SKM-1 treated with dmso at 0.1 percent for 144 hours (cell line): Measurements from ENCODE around the gene RNF144A.
A peak's percentile ranks its signal among the peaks of the same experiment; 100 is the strongest.

ENCODE experiments used
- DNase-seq: peaks from one replicate; lab custom pipeline; 2025; ENCODE audit not compliant: unreplicated experiment; lab: John Stamatoyannopoulos, UW

The RNF144A gene

GRCh38 chr2:6906165-6906741 lies 11.0 kb upstream of the RNF144A start:
- DNase-seq, result no peak

- no peak for DNase-seq
These were observed 8.9 kb upstream of the RNF144A start for GRCh38 chr2:6908291-6908690.

- peak; percentile 70 for DNase-seq
These were observed 7.5 kb upstream of the RNF144A start for GRCh38 chr2:6909431-6910385.

- DNase-seq, result no peak
These were observed 5.5 kb upstream of the RNF144A start for GRCh38 chr2:6911721-6912120.

GRCh38 chr2:6913415-6914157 lies 3.6 kb upstream of the RNF144A start:
- no peak for DNase-seq

GRCh38 chr2:6914828-6915227 lies 2.4 kb upstream of the RNF144A start:
- DNase-seq, result no peak

GRCh38 chr2:6915399-6915798 lies 1.8 kb upstream of the RNF144A start:
- no peak for DNase-seq

- no peak for DNase-seq
These were observed 988 bp upstream of the RNF144A start for GRCh38 chr2:6916224-6916623.

- DNase-seq, result no peak
These were observed 509 bp upstream of the RNF144A start for GRCh38 chr2:6916736-6917070.

- DNase-seq, result no peak
These were observed 679 bp downstream of the RNF144A start for GRCh38 chr2:6917761-6918421.

GRCh38 chr2:6919901-6920742 lies 2.9 kb downstream of the RNF144A start:
- DNase-seq, result no peak

- DNase-seq, result no peak
These were observed 3.5 kb downstream of the RNF144A start for GRCh38 chr2:6920743-6921064.

GRCh38 chr2:6921321-6921922 lies 4.2 kb downstream of the RNF144A start:
- no peak for DNase-seq

- DNase-seq, result no peak
These were observed 5.0 kb downstream of the RNF144A start for GRCh38 chr2:6922201-6922656.

GRCh38 chr2:6923319-6923718 lies 6.1 kb downstream of the RNF144A start:
- no peak for DNase-seq

- DNase-seq, result no peak
These were observed 7.1 kb downstream of the RNF144A start for GRCh38 chr2:6924101-6924923.

- DNase-seq, result no peak
These were observed 7.8 kb downstream of the RNF144A start for GRCh38 chr2:6924924-6925409.

- no peak for DNase-seq
These were observed 9.0 kb downstream of the RNF144A start for GRCh38 chr2:6926071-6926732.

- no peak for DNase-seq
These were observed 10.0 kb downstream of the RNF144A start for GRCh38 chr2:6927186-6927585.
